ENCODE data around the gene RPS25.
"Not testable (repeated sequence)": the region's sequence is repeated elsewhere in the genome, so short reads cannot be mapped to it uniquely, and the experiment has no call there.

Gene RPS25

DNA sequence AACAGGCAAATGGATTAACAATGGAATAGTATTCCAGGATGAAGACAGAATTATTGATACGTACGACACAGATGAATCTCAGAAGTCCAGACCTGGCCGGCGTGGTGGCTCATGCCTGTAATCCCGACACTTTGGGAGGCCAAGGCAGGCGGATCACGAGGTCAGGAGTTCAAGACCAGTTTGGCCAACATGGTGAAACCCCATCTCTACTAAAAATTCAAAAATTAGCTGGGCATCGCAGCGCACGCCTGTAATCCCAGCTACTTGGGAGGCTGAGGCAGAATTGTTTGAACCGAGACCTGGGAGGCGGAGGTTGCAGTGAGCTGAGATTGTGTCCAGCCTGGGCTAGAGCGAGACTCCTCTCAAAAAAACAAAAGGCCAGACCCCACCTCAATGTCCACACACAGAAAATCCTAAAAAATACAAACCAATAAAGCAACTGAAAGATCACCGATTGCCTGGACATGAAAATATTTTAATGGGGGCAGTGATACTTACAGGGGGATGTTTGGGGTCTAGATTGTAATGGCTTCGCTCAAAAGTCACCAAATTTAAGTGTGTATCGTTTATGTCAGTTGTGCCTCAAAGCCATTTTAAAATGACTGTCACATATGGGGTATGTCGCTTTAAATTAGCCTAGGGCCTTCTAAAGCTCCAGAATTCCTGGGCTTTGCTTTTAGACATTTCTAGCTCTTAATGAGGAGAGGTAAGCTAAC is 3.8 kb downstream of the RPS25 start:
- no peak for DNase-seq

DNA sequence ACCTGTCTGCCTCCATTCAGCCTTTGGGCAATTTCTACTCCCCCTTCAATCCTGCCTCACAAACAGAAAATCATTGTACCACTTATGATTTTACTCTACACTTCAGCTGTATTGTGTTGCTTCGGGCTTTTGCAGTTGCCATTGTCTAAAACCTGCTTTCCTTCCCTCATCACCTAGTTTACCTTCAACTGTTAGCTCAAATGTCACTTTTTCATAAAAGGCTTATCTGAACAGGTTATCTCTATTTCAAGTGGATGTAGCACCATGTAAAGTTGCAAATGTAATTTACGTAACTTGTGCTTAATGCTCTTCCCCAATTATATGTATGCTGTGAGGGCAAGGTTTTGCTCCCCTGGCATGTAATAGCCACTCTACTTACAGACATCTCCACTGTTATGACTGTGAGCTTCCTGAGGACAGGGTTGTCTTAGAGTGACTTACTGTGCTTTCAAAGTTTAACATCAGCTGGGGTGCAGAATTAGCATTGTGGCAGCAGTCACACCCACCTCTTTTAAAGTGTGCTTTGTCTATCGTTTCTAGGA is 5.4 kb downstream of the RPS25 start:
- no peak for DNase-seq

DNA sequence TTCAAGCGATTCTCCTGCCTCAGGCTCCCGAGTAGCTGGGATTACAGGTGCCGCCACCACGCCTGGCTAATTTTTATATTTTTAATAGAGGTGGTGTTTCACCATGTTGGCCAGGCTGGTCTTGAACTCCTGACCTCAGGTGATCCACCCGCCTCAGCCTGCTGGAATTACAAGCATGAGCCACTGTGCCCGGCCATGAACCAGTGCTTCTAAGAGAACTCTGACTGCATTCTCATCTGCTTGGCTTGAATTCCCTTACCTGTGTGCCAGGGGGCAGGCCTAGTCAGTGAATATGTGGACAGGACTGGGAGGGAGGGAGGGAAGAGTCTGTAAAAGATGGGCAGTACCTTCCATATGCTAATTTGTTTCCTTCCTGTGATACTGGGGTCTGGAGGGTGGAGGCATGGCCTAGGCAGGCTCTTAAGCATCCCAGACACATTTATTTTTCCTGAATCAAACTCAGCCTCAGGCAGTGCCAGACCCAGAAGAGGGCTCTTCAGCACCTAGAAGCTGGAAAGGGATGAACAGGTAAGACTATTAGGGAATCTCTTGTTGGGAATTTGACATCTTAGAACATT is 6.6 kb downstream of the RPS25 start:
- DNase-seq: no peak

DNA sequence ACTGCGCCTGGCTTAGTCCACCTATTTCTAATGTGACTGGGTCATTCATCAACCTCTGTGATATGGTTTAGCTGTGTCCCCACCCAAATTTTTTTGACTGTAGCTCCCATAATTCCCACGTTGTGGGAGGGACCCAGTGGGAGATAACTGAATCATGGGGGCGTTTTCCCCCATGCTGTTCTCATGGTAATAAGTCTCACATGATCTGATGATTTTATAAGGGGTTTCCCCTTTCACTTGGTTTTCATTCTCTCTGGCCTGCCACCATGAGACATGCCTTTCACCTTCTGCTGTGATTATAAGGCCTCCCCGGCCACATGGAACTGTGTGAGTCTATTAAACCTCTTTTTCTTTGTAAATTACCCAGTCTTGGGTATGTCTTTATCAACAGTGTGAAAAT is 11.5 kb downstream of the RPS25 start:
- DNase-seq: no peak

DNA sequence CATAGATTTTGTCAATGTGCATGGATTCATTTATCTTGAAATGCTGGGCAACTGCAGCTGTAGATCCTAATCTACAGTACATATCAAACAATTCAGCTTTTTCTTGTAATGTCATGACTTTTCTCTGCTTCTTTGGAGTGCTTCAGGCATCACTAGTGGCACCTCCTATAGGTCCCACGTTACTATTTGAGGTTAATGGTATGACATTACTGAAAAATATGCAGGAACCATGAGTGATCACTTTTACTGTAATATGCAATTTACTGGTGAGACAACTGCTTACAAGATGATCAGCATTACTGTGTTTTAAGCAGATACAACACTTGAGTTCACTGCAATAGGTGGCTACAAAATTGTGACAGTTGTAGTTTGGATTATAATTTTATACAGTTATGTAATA is 17.2 kb downstream of the RPS25 start:
- no peak for DNase-seq

DNA sequence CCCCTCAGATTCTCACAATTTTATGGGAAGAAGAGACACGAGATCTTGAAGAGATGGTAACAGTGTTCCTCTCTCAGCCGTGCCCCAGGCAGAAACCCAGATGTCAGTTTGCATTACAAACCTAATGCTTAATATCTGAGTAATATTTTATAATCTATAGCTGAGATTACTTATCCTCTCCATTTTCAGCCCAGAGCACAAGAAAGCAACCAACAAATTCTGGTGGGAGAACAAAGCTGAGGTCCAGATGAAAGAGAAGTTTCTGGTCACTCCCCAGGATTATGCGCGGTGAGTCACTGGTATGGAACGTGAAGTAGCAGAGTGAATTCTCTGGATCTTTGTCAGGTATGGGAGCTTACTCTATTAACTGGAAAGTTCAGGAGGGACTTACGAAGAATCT is 19.3 kb downstream of the RPS25 start:
- no peak for DNase-seq

DNA sequence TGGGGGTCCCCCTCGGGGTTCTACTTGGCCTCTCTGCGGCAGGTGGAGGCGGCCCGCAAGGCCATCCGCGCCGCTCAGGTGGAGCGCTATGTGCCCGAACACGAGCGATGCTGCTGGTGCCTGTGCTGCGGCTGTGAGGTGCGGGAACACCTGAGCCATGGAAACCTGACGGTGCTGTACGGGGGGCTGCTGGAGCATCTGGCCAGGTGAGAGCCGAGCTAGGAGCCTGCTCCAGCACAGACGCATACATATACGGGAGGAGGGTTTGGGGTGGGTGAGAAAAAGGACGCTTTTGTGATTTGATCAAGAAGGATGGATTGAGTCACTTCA is 19.8 kb downstream of the RPS25 start:
- no peak for DNase-seq

DNA sequence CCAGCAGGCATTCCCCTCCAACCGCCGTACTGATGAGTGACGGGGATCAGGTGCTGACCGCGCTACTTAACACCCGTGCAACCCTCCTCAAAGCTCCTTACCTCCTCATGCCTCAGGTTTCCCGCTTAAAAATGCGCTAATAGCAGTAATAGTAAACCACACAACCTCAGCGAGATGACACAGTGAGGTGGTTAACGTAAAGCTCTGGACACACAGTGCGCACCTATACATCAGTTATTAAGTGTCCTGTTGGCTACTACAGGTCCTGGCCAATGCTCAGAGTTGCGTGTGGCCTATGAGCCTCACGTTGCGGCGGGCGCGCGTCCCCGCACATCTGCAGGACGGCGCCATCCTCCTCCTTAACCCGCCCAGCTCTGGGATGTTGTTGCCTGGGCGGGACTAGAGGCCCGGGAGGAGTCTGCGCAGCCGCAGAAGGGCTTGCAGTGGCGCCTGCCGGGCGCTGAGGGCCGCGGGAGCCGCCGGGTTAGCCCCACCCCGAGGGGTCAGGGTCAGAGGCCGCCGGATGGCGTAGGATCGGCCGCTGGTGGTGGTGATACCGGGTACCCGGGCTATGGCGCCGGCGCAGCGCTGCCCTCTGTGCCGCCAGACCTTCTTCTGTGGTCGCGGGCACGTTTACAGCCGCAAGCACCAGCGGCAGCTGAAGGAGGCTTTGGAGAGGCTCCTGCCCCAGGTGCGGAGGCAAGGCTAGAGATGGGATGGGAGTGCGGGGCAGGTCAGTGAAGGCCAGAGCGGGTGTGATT is 20.3 kb downstream of the RPS25 start, which contains the start of gene CENATAC:
Gene CENATAC (plus strand): TSS at position 512 of the 761 bp plus-strand sequence. CDS start 60 bp downstream, at position 572.
- peak; percentile 96 for DNase-seq

DNA sequence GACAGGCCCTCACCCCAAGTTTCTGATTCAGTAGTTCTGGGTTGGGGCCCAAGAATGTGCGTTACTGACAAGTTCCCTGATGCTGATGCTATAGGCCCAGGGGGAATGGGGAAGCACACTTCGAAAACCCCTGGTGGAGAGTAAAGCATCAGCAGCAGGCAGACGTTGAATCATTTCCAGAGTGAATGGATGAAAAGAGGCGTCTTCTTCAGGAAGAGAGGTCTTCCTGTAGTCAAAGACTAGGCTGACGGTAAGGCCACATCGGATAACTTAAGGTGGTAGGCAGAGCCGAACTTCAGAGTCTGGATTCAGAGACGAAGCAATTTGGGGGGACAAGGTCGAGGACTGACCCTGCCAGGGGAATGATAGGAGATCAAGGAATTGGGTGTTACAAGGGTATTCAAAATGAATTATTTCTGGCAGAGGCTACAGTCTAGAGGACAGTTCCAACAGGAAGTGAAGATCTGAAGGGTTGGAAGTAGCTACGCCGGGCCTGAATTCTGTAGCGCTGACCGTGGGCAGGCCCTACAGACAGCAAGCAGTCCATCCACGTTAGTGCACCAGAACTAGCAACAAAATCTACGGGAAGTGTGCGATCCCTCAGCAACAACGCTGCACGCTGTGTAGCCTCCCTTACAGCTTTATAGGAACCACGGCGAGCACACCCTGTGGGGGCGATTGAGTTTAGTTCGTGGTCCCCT is 21.1 kb downstream of the RPS25 start:
- DNase-seq: peak; percentile 55

DNA sequence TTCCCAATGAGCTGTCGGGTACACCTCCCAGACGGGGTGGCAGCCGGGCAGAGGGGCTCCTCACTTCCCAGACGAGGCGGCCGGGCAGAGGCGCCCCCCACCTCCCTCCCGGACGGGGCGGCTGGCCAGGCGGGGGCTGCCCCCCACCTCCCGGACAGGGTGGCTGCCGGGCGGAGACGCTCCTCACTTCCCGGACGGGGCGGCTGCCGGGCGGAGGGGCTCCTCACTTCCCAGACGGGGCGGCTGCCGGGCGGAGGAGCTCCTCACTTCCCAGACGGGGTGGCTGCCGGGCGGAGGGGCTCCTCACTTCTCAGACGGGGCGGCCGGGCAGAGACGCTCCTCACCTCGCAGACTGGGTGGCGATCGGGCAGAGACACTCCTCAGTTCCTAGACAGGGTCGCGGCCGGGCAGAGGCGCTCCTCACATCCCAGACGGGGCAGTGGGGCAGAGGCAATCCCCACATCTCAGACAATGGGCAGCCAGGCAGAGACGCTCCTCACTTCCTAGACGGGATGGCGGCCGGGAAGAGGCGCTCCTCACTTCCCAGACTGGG is 26.6 kb downstream of the RPS25 start:
- not testable (repeated sequence) for DNase-seq

DNA sequence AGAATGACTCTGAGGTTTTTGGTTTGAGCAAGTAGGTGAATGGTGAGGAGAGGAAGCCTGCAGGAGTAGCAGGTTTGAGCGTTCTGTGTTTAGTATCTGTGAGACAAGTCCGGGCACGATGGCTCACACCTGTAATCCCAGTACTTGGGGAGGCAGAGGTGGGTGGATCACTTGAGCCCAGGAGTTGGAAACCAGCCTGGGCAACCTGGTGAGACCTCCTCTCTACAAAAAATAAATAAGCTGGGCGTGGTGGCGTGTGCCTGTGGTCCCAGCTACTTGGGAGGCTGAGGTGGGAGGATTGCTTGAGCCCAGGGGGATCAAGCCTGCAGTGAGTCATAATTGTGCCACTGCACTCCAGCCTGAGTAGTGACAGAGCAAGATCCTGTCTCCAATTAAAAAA is 29.9 kb downstream of the RPS25 start:
- no peak for DNase-seq

DNA sequence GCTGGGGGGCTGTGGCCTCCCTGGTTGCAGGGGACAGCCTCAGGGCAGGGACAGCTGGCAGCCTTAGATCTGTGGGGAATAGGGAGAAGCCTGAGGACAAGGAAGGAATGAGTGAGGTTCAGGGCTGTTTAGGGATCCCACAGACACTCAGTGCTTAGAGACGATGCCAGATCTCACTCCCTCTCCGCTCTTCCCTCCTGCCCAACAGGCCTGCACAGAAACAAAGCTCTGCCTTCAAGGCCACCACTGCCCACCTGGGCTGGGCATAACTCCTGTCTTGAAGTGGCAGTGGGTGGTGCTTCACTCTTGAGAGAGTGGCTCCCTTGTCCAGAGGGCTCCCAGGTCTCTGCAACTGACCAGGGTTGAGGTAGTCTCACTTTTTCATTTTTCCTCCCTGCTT is 33.3 kb downstream of the RPS25 start:
- DNase-seq: no peak

DNA sequence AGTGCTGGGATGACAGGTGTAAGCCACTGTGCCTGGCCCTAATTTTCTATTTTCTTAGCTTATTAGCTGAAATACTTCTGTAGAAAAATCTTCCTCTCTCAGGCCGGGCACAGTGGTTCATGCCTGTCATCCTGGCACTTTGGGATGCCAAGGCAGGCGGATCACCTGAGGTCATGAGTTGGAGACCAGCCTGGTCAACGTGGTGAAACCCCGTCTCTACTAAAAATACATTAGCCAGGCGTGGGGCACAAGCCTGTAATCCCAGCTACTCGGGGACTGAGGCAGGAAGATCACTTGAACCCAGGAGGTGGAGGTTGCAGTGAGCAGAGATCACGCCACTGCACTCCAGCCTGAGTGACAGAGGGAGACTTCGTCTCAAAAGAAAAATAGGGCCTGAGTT is 33.8 kb downstream of the RPS25 start:
- not testable (repeated sequence) for DNase-seq

DNA sequence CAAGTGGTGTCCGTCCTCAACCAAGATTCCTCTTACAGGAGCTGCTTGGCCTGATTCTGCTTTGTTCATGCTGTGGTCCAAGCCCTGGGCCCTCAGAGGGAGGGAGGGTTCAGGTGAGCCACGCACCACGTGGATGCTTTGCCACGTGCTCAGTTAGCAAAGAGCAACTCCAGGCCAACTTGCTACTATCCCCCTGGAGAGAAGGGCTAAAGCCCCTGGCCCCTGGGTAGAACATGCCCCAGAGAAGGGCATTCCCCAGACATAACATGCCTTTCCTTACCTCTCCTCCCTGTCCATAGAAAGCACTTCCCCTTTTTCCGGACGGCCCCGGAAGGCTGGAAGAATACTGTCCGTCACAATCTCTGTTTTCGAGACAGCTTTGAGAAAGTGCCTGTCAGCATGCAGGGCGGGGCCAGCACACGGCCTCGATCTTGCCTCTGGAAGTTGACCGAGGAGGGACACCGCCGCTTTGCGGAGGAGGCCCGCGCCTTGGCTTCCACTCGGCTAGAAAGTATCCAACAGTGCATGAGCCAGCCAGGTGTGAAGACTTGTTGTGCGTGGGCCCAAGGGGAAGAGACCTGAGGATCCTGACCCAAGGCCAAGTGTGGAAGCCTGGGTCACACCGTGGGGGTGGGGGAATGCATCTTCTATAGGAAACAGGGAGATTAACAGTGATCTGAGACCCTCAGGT is 37.8 kb downstream of the RPS25 start:
- DNase-seq: no peak

DNA sequence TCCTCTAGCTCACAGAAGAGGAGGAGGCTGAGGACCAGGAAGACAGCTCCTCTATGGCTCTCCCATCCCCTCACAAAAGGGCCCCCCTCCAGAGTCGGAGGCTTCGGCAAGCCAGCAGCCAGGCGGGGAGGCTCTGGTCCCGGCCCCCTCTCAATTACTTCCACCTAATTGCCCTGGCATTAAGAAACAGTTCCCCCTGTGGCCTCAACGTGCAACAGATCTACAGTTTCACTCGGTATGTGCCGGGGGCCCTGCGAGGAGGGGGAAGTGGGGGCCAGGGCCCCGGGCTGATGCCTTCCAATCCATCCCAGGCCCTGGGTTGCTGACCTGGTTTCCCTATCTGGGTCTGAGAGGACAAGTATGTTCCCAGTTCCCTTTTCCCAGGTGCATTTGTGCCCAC is 38.7 kb downstream of the RPS25 start:
- no peak for DNase-seq

DNA sequence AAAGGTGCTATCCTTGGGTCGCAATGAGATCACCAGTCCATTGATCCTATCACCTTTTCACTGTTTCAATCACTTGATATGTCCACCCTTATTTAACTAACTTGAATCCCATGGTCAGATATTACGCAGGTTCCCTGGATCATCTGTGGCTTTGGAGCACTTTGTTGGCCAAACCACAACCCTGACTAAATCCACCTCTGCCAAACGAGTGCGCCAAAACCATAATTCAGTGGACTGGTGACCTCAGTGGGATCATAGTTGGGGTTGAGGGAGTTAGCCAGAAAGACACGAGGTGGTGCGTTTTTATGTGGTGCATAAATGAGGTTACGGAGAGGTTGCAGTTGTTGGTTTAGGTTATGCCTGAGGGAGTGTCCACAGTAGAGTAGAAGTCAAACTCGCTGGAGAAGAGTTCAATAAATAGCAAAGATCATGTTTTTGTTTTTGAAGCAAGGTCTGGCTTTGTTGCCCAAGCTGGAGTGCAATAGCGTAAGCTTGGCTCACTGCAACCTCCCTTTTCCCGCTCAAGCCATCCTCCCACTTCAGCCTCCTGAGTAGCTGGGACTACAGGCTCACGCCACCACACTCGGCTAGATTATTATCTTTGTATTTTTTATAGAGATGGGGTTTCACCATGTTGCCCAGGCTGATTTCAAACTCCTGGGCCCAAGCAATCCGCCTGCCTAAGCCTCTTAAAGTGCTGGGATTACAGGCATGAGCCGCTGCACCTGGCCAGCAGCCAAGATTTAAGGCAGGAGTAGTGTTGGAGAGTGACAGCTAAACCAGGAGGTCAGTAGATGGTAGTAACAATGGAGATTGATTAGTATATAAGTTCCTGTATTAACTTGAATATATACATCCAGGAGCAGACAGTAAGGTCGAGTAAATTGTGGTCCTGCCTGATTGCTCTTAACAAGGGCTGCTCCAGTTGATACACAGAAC is 42.1 kb downstream of the RPS25 start:
- DNase-seq: no peak

DNA sequence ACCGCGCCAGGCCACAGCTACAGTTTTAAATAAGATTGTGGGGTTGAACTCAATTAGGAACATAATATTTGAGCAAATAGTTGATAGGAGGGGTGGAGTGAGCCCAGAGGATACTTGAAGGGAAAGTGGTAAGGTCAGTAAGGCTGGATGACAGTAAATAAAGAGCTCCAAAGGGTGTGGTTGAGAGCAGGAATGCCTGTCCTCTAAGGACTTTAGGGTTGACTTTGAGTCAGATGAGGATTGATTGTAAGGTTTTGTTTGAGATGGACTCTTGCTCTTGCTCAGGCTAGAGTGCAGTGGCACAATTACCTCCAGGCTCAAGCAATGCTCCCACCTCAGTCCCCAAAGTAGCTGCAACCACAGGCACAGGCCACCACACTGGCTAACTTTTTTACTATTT is 44.2 kb downstream of the RPS25 start:
- DNase-seq: no peak

DNA sequence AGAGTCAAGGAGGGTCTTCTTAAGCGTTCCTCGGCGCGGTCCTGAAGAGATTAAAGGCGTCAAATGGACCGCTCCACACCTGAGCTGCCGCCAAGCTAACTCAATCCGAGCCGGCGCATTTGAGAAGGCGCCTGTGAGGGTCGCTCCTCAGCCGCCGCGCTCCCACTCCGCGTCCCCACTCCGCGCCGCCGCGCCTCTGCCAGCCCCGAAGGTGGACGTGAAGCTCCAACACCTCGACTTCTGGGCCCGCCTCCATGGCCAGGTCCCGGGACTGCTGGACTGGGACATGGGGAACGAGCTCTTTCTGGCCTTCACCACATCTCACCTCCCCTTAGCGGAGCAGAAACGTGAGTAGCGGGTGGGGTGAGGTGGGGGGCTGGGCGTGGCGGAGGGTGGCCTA is 46.5 kb downstream of the RPS25 start, which contains the start of gene FOXR1:
Gene FOXR1 (plus strand): TSS at position 116 of the 400 bp plus-strand sequence. CDS start 171 bp downstream, at position 287.
- no peak for DNase-seq

DNA sequence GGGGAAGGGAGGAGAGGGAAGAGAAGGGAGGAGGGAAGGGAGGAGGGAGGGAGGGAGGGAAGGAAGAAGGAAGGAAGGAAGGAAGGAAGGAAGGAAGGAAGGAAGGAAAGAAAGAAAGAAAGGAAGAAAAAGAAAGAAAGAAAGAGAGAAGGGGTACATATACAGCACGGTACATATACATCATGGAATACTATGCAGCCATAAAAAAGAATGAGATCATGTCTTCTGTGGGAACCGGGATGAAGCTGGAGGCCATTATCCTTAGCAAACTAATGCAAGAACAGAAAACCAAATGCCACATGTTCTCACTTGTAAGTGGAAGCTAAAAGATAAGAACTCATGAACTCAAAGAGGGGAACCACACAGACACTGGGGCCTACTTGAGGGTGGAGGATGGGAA is 48.6 kb downstream of the RPS25 start:
- not testable (repeated sequence) for DNase-seq

All from CD4-positive, alpha-beta T cell treated with Interleukin-21 for 1 hour (primary cell).